Thyroid gland (tissue), 4 donors: ENCODE data around the gene MACROH2A1. TPM values are rescaled to one million over a fixed set of nuclear protein-coding genes. Genes with fewer than 3 reads are reported as not detected.
A peak's percentile ranks its signal among the peaks of the same experiment; 100 is the strongest.

ENCODE experiments used
- DNase-seq, 2 donors: peaks; one replicate each; pipeline ENCODE4 v3.0.0-alpha.2; 2019
- H3K27ac ChIP-seq, 3 donors: fragments of 200-600 bp; sonication (generic); 1 replicate in 2 of 3; 2 replicates in 1 of 3; pipeline ENCODE4 v1.5.1; 2016 to 2019; ENCODE audit warnings: mild to moderate bottlenecking in 1 of 3, moderate library complexity in 1 of 3
- H3K27me3 ChIP-seq: fragments of 200-600 bp; sonication (generic); one replicate; pipeline ENCODE4 v1.5.1; 2019
- H3K36me3 ChIP-seq, 2 donors: fragments of 200-600 bp; sonication (generic); one replicate each; pipeline ENCODE4 v1.5.1; 2016 to 2019
- H3K4me1 ChIP-seq, 2 donors: fragments of 200-600 bp; sonication (generic); one replicate each; pipeline ENCODE4 v1.5.1; 2017 to 2019
- H3K4me3 ChIP-seq, 3 donors: fragments of 200-600 bp; sonication (generic); replicated peaks in 1 of 3; 1 replicate in 2 of 3; 2 replicates in 1 of 3; pipeline ENCODE4 v1.5.1; 2016; ENCODE audit warnings: mild to moderate bottlenecking in 1 of 3
- H3K9me3 ChIP-seq: fragments of 200-600 bp; sonication (generic); one replicate; pipeline ENCODE4 v1.5.1; 2017
- CTCF ChIP-seq, 6 experiments: fragments of 200-600 bp in 3 of 6; fragments of 450-650 bp in 3 of 6; sonication (generic) in 3 of 6; IDR thresholded peaks; one replicate each; pipeline ENCODE4 v1.5.1; 2016 to 2019; ENCODE audit warnings: antibody characterized with exemption in 6 of 6, mild to moderate bottlenecking in 2 of 6, inconsistent platforms in 1 of 6, moderate library complexity in 1 of 6
- POLR2A ChIP-seq, 2 donors: fragments of 450-650 bp; IDR thresholded peaks; one replicate each; pipeline ENCODE4 v1.6.1; 2017; ENCODE audit warnings: antibody characterized with exemption in 2 of 2, mild to moderate bottlenecking in 2 of 2, moderate library complexity in 1 of 2
- WGBS, 2 donors: methylation state at CpG; one replicate each; pipeline ENCODE4 v1.1.5; 2017; 5-methylcytosine and 5-hydroxymethylcytosine counted together
- intact Hi-C: fragments of 100-400 bp; cut with DNase I; formaldehyde crosslinking; loops from one replicate; pipeline ENCODE4 v1.15.1; 2023
- total RNA-seq, 4 donors: library from RNA; depleted of rRNA; stranded (reverse); fragments of >200 nt; gene quantifications; one replicate each; pipeline ENCODE4 v1.2.3, GENCODE V29; 2016

Gene MACROH2A1
- total RNA-seq, 4 donors from 2014 or later, result 149 to 242 (median 227) TPM

DNA sequence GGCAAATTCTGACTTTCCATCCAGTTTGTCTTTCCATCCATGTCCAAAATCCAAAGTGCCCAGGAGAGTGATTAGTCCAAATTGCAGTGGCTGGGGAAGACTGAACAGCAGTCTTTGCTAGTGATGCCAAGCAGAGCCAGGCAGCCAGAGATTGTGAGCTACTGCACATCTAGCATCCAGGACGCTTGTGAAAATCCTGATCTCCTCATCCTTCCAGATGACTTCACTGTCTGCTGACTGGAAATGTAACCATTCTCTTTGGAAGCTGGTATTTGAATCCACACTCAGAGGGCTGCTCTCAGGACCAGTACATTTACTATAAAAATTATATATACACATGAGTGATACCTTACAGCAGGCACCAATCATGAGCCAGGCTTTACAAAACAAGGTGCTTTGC, 49.6 kb downstream of the MACROH2A1 start:
- no peak for DNase-seq
- Histone ChIP-seq H3K36me3 (peaks cover 4 to 5% of the 10 kb centered on the region in 2 donors), H3K27ac (peak overlapping the region in 1 of 3 donors; percentile 32), H3K4me3 (no peak overlapping the region), H3K4me1 (peaks cover 23 to 33% of the 10 kb centered on the region in 2 donors), H3K9me3 (no peaks in the 10 kb centered on the region), H3K27me3 (no peaks in the 10 kb centered on the region)
- WGBS, 2 donors, result 100% methylated on average over 1 of the region's 1 CpG
- TF ChIP-seq POLR2A (IDR thresholded peaks at IDR 0.05) (no peak), CTCF (IDR thresholded peaks at IDR 0.05) (no peak)
- intact Hi-C loops, result no loop called here

GRCh38 chr5:135348918-135349317, 50.1 kb downstream of the MACROH2A1 start:
- WGBS, 2 donors, result 67 to 94% methylated on average over 1 of the region's 1 CpG
- H3K4me3 ChIP-seq, result no peak overlapping the region
- no peaks in the 10 kb centered on the region for H3K27me3 ChIP-seq
- intact Hi-C loops, result no loop called here
- peaks cover 9 to 10% of the 10 kb centered on the region in 2 donors for H3K36me3 ChIP-seq
- TF ChIP-seq POLR2A (IDR thresholded peaks at IDR 0.05) (no peak), CTCF (IDR thresholded peaks at IDR 0.05) (no peak)
- H3K9me3 ChIP-seq, result no peaks in the 10 kb centered on the region
- H3K4me1 ChIP-seq, result peaks cover 19 to 28% of the 10 kb centered on the region in 2 donors
- H3K27ac ChIP-seq, result no peak overlapping the region
- no peak for DNase-seq

- TF ChIP-seq POLR2A (IDR thresholded peaks at IDR 0.05), result no peak
- no peak for TF ChIP-seq CTCF (IDR thresholded peaks at IDR 0.05)
- intact Hi-C loops, result no loop called here
- Histone ChIP-seq H3K27me3 (no peaks in the 10 kb centered on the region), H3K27ac (no peak overlapping the region), H3K9me3 (no peaks in the 10 kb centered on the region), H3K4me3 (no peak overlapping the region), H3K36me3 (peaks cover 17 to 24% of the 10 kb centered on the region in 2 donors), H3K4me1 (peaks cover 11 to 15% of the 10 kb centered on the region in 2 donors)
- no peak for DNase-seq
- 94 to 100% methylated on average over 4 of the region's 4 CpGs for WGBS, 2 donors
These were observed 51.6 kb downstream of the MACROH2A1 start for GRCh38 chr5:135347392-135347791.

- Histone ChIP-seq H3K9me3 (no peaks in the 10 kb centered on the region), H3K36me3 (peaks cover 30 to 37% of the 10 kb centered on the region in 2 donors), H3K4me1 (peaks cover 11 to 15% of the 10 kb centered on the region in 2 donors), H3K27me3 (no peaks in the 10 kb centered on the region), H3K4me3 (no peak overlapping the region), H3K27ac (no peak overlapping the region)
- no peak for TF ChIP-seq CTCF (IDR thresholded peaks at IDR 0.05)
- no peak for TF ChIP-seq POLR2A (IDR thresholded peaks at IDR 0.05)
- WGBS, 2 donors, result 93 to 97% methylated on average over 5 of the region's 5 CpGs
- intact Hi-C loops, result no loop called here
- DNase-seq, result no peak
These were observed 52.9 kb downstream of the MACROH2A1 start for GRCh38 chr5:135345956-135346731.

DNA sequence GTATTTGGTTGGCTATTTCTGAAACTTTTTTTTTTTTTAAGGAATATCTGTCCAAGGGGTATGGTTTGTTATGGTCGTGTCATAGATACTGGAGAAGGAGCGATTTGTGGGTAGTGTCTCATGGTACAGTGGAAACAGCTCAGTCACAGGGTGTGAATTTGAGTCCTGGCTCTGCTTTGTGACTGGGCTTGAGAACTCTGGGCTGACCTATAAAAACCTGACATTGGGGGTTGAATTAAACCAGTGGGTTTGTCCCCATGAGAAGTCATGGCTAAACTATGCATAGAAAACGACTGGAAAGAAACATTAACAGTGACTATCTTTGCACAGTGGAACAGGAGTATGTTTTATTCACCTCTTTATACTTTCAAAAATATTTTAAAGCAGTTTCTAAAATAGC, 54.7 kb downstream of the MACROH2A1 start:
- no peak overlapping the region for H3K27ac ChIP-seq
- intact Hi-C loops, result no loop called here
- 92 to 95% methylated on average over 3 of the region's 3 CpGs for WGBS, 2 donors
- DNase-seq, result no peak
- no peaks in the 10 kb centered on the region for H3K27me3 ChIP-seq
- H3K9me3 ChIP-seq, result no peaks in the 10 kb centered on the region
- peaks cover 0 to 2% of the 10 kb centered on the region in 2 donors for H3K4me1 ChIP-seq
- peaks cover 42 to 53% of the 10 kb centered on the region in 2 donors for H3K36me3 ChIP-seq
- TF ChIP-seq CTCF (IDR thresholded peaks at IDR 0.05) (no peak), POLR2A (IDR thresholded peaks at IDR 0.05) (no peak)
- H3K4me3 ChIP-seq, result no peak overlapping the region
